ENCODE data around the gene ARGLU1.

The ARGLU1 gene

GRCh38 chr13:106537521-106537920 lies 30.4 kb downstream of the ARGLU1 start:
- no peak for DNase-seq

- peak; percentile 82 to 89 for DNase-seq
Measured at GRCh38 chr13:106536244-106537034, 31.5 kb downstream of the ARGLU1 start.

GRCh38 chr13:106535552-106536243 lies 32.2 kb downstream of the ARGLU1 start, which contains the start of gene EFNB2:
Gene EFNB2 (minus strand): TSS chr13:106535662. CDS start chr13:106534964, 698 bp downstream.
- peak; percentile 90 to 96 for DNase-seq

DNA sequence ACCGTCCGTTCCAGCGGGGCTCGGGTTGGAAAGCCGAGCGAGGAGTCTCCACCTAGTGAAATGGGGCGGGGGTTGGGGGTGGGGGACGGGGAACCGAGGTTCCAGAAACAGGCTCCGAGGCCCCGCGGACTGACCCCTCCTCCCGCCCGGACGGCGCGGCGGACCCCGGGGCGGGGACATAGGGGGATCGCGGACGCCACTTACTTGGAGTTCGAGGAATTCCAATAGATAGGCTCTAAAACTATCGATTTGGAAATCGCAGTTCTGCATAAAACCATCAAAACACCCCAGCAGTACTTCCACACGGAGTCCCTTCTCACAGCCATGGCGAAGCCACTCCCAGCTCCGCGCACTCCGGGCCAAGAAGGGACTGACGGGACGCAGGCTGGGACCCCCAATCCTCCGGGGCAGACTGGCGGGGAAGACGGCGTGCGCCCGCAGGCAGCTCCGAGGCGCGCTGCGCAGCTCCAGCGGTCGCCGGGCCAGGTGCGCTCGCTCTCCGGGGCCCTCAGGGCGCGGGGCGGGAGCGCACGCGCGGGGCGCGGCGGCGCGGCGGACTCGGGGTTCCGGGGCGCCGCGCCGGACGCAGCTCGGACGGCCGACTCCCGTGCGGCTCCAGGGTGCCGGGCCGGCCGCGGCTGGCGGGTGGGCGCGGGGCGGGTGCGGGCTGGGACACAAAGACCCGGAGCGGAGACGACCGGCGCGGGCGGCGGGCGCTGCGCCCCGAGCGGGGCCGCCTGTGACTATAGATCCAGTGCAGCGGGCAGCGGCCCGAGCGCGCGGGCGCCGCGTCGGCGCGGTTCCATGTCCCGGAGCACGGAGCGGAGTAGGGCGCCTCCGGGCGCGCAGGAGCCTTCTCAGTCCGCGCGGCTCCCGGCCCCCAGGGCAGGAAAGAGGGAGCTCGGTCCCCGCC lies 33.0 kb downstream of the ARGLU1 start:
- no peak for DNase-seq

DNA sequence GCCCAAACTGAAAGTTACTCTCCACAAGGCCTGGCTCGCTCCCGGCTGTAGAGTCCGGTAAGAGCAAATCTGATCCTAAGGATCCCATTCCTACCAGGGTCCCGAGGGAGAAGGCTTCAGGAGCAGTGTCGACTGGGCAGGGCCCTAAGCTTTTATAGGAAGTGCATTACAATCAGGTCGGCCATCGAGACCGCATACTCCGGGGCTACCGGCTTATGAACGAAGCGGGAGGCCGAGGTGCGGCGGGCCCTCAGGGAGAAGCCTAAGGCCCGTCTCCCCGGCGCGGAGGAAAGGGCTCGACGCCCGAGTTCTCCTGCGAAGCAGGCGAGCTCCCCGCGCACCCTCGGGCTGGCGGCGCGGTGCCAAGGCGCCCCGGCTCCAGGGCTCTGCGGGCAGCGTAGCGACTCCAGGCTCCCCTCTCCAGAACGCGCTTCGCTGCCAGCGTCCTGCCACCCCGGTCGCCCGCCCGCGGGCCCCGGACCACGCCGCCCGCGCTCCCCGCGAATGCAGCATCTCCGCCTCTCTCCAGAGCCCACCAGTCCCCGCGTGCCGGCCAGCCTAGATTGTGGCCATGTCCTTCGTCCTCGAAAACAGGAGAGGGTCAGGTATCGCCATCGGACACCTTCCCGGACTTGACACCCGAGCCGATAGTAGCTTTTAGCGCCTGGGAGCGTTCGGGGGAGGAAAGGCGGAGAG lies 33.8 kb downstream of the ARGLU1 start:
- DNase-seq: peak; percentile 35 to 40

GRCh38 chr13:106533101-106533942 lies 34.6 kb downstream of the ARGLU1 start:
- DNase-seq: peak; percentile 61 to 86

- DNase-seq: no peak
Measured at GRCh38 chr13:106532111-106532929, 35.6 kb downstream of the ARGLU1 start.

- DNase-seq: no peak
Measured at GRCh38 chr13:106530980-106531481, 36.9 kb downstream of the ARGLU1 start.

- DNase-seq: no peak
Measured at GRCh38 chr13:106530171-106530851, 37.6 kb downstream of the ARGLU1 start.

GRCh38 chr13:106529415-106530170 lies 38.3 kb downstream of the ARGLU1 start:
- no peak for DNase-seq

GRCh38 chr13:106528718-106529414 lies 39.1 kb downstream of the ARGLU1 start:
- DNase-seq: no peak

DNA sequence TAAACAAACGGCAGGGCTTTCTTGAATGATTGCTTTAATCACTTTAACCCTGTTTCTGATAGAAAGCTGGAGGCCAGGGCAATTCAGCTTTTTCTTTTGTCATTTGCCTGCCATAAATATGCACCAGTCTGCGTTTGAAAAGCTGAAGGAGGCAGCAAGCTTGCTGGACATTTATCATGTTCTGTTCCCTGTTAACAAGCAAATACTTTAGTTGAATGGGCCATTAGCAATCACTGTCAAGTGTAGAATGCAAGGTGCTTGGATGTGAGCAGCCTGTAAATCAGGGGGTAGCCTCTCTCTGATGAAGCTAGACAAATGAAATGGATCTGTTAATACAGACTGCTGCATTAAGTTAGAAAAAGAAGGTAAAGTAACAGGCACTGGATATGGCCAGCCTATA lies 40.1 kb downstream of the ARGLU1 start:
- DNase-seq: no peak

- DNase-seq: no peak
Measured at GRCh38 chr13:106527445-106527801, 40.5 kb downstream of the ARGLU1 start.

DNA sequence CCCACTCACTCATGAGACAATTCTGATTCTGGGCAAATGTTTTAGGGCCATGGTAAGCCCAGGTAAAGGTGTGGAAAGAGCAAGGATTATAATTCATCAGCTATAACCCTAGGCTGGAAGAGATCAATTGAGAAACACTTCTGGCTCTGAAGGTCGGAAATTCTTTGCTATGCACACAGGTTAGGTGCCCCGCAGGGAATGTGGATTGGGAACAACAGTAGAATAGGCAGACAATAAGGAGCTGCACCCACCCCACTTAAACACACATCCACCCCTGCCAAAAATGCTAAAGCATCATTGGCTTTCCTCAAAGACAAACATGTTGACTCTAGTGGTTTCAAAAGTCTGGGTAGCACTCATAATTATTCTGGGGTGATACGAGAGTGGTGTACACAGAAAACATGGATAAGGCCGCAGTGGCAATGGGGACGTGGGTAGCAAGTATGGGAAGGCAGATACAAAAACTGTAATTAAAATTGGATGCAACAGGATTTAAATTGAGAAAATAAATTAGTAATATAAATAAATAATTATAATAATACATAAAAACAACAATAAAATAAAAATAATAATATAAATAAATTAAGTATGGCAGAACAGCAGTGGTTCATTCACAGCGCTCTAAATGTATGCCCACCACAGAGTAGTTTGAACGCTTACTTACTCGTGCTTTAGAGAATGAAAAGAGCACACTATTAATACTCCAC lies 41.0 kb downstream of the ARGLU1 start:
- no peak for DNase-seq

DNA sequence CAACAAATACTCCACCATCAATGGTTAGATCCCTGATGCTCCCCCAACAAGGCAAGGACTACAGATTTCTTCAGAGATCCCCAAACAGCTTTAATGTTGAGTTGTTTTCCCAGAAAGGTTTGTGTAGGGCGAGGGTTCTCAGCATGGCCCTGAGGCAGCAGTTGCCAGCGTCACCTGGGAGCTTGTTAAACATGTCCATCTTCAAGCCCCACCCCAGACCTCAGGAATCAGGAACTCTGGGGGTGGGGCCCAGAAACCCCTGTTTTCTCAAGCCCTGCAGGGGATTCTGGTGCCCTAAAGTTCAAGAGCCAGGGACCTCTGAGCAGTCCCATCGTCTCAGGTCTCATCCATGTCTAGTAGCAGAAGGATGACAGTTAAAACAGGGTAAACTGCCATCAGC lies 42.1 kb downstream of the ARGLU1 start:
- no peak for DNase-seq

- no peak for DNase-seq
Measured at GRCh38 chr13:106524108-106524507, 43.8 kb downstream of the ARGLU1 start.

DNA sequence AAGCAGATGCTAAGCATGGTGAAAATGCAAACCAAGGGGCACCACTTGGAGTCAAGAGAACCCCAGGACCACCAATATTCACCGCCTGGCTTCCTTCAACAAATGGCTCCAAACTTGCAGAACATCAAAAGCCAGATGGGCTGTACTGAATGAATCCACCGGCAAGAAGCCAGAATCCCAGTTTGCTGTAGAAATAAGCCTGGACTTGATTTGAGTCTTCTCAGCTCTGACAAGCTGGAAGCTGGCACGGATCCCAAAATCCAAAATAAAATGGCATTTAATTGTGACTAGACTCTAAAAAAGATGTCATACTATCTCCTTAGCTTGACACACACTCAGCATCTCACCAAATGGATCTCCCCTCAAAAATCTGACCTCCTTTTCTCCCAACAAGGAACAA lies 44.4 kb downstream of the ARGLU1 start:
- DNase-seq: no peak
